Stomach (tissue), 4 donors: ENCODE results near the gene COL23A1.

Experiments
- CTCF ChIP-seq, 7 experiments: fragments of 450-650 bp in 4 of 7; fragments of 200-600 bp in 3 of 7; sonication (generic) in 3 of 7; IDR thresholded peaks; one replicate each; pipeline ENCODE4 v1.5.1; 2016 to 2019; ENCODE audit warnings: antibody characterized with exemption in 7 of 7, control low read depth in 2 of 7, mild to moderate bottlenecking in 1 of 7
- EP300 ChIP-seq: sonication (generic); formaldehyde crosslinking; IDR thresholded peaks from one replicate; pipeline ENCODE4 v1.6.1; 2017; ENCODE audit warnings: antibody characterized with exemption

GRCh38 chr5:178273665-178274541, 316.3 kb downstream of the COL23A1 start:
- TF ChIP-seq CTCF (IDR thresholded peaks at IDR 0.05) (no peak), EP300 (no peak)
